Adrenal gland (tissue), 5 donors: ENCODE data around the gene SULT1C4.

ENCODE experiments used
- POLR2A ChIP-seq, 2 donors: fragments of 450-650 bp; IDR thresholded peaks; one replicate each; pipeline ENCODE4 v1.6.1; 2017; ENCODE audit warnings: antibody characterized with exemption in 2 of 2, mild to moderate bottlenecking in 2 of 2, moderate library complexity in 1 of 2
- TF ChIP-seq, protein P1 (sequence below), 6 experiments: fragments of 450-650 bp in 4 of 6; fragments of 200-600 bp in 2 of 6; sonication (generic) in 1 of 6; IDR thresholded peaks; 1 replicate in 5 of 6; 2 replicates in 1 of 6; pipeline versions ENCODE4 v1.5.1 to v1.8.0; 2016 to 2021; ENCODE audit warnings: antibody characterized with exemption in 6 of 6, mild to moderate bottlenecking in 2 of 6, moderate library complexity in 1 of 6
- donor health status: DM: no; HTN: no; CAD: no.

GRCh38 chr2:108388045-108388444, 10.3 kb downstream of the SULT1C4 start:
- TF ChIP-seq POLR2A (IDR thresholded peaks at IDR 0.05), result no peak
- TF ChIP-seq, protein P1, sequence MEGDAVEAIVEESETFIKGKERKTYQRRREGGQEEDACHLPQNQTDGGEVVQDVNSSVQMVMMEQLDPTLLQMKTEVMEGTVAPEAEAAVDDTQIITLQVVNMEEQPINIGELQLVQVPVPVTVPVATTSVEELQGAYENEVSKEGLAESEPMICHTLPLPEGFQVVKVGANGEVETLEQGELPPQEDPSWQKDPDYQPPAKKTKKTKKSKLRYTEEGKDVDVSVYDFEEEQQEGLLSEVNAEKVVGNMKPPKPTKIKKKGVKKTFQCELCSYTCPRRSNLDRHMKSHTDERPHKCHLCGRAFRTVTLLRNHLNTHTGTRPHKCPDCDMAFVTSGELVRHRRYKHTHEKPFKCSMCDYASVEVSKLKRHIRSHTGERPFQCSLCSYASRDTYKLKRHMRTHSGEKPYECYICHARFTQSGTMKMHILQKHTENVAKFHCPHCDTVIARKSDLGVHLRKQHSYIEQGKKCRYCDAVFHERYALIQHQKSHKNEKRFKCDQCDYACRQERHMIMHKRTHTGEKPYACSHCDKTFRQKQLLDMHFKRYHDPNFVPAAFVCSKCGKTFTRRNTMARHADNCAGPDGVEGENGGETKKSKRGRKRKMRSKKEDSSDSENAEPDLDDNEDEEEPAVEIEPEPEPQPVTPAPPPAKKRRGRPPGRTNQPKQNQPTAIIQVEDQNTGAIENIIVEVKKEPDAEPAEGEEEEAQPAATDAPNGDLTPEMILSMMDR (IDR thresholded peaks at IDR 0.05), result no peak
